ENCODE measurements around the gene GNAS. TPM values are rescaled to one million over a fixed set of nuclear protein-coding genes. Genes with fewer than 3 reads are reported as not detected.

The GNAS gene
- total and polyA plus RNA-seq, 9 of the 15 experiments (the other 6 are each of a cell fraction or from before 2014, with no cell fraction given), result 128 to 648 (median 266) TPM

DNA sequence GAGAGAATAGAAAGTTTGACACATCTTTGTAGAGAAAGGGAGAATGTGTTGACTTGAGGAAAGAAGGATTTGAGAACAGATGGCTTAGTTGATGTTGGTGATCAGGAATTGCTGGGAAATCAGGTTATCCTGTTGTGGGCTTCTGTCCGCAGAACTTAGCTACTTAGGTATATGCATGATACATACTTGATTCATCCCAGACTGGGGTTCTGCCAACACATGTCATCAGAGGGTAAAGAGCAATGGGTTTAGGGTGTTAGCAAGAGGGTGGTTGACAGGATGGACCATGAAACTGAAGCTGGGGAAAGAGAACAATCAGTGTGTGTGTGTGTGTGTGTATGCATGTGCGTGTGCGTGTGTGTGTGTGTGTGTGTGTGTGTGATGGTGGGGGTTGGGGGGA, 78.0 kb downstream of the GNAS start (continued):
- TF ChIP-seq, protein P1, sequence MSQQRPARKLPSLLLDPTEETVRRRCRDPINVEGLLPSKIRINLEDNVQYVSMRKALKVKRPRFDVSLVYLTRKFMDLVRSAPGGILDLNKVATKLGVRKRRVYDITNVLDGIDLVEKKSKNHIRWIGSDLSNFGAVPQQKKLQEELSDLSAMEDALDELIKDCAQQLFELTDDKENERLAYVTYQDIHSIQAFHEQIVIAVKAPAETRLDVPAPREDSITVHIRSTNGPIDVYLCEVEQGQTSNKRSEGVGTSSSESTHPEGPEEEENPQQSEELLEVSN (IDR thresholded peaks at IDR 0.05; ENCODE audit: borderline replicate concordance in 1 of 2, extremely low read depth in 1 of 2, insufficient read depth in 1 of 2, insufficient read length in 1 of 2, low read depth in 1 of 2, low read length in 1 of 2, poor library complexity in 1 of 2, severe bottlenecking in 1 of 2), result no peak
- TF ChIP-seq SIN3B (IDR thresholded peaks at IDR 0.05; ENCODE audit: low read depth) (no peak), PRPF4 (IDR thresholded peaks at IDR 0.05; ENCODE audit: insufficient read depth, low read depth, low read length, poor library complexity, severe bottlenecking) (no peak), GATA2 (CRISPR knock-in tag; IDR thresholded peaks at IDR 0.05) (no peak)
- TF ChIP-seq, protein P2, sequence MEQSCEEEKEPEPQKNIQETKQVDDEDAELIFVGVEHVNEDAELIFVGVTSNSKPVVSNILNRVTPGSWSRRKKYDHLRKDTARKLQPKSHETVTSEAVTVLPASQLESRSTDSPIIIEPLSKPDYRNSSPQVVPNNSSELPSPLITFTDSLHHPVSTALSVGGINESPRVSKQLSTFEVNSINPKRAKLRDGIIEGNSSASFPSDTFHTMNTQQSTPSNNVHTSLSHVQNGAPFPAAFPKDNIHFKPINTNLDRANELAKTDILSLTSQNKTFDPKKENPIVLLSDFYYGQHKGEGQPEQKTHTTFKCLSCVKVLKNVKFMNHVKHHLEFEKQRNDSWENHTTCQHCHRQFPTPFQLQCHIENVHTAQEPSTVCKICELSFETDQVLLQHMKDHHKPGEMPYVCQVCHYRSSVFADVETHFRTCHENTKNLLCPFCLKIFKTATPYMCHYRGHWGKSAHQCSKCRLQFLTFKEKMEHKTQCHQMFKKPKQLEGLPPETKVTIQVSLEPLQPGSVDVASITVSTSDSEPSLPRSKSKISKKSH (CRISPR knock-in tag; IDR thresholded peaks at IDR 0.05), result no peak
- TF ChIP-seq, protein P3, sequence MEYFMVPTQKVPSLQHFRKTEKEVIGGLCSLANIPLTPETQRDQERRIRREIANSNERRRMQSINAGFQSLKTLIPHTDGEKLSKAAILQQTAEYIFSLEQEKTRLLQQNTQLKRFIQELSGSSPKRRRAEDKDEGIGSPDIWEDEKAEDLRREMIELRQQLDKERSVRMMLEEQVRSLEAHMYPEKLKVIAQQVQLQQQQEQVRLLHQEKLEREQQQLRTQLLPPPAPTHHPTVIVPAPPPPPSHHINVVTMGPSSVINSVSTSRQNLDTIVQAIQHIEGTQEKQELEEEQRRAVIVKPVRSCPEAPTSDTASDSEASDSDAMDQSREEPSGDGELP (CRISPR knock-in tag; IDR thresholded peaks at IDR 0.05; ENCODE audit: borderline replicate concordance), result no peak
- TF ChIP-seq, protein P4, sequence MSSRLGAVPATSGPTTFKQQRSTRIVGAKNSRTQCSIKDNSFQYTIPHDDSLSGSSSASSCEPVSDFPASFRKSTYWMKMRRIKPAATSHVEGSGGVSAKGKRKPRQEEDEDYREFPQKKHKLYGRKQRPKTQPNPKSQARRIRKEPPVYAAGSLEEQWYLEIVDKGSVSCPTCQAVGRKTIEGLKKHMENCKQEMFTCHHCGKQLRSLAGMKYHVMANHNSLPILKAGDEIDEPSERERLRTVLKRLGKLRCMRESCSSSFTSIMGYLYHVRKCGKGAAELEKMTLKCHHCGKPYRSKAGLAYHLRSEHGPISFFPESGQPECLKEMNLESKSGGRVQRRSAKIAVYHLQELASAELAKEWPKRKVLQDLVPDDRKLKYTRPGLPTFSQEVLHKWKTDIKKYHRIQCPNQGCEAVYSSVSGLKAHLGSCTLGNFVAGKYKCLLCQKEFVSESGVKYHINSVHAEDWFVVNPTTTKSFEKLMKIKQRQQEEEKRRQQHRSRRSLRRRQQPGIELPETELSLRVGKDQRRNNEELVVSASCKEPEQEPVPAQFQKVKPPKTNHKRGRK (tag; IDR thresholded peaks at IDR 0.05), result no peak
- TF ChIP-seq, protein P5, sequence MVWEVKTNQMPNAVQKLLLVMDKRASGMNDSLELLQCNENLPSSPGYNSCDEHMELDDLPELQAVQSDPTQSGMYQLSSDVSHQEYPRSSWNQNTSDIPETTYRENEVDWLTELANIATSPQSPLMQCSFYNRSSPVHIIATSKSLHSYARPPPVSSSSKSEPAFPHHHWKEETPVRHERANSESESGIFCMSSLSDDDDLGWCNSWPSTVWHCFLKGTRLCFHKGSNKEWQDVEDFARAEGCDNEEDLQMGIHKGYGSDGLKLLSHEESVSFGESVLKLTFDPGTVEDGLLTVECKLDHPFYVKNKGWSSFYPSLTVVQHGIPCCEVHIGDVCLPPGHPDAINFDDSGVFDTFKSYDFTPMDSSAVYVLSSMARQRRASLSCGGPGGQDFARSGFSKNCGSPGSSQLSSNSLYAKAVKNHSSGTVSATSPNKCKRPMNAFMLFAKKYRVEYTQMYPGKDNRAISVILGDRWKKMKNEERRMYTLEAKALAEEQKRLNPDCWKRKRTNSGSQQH (CRISPR knock-in tag; IDR thresholded peaks at IDR 0.05), result no peak
